NB4 (cell line): Measurements from ENCODE around the gene LIN28B.

Experiments used
- DNase-seq: peaks from one replicate; pipeline ENCODE4 v3.0.0; 2010; ENCODE audit warnings: low read depth
- H3K4me3 ChIP-seq: one replicate; pipeline ENCODE4 v1.5.1; 2011; ENCODE audit warnings: mild to moderate bottlenecking, low read depth, low read length, moderate library complexity
- CTCF ChIP-seq: IDR thresholded peaks from one replicate; pipeline ENCODE4 v1.5.1; 2012; ENCODE audit warnings: low read depth, low read length
- MYC ChIP-seq: IDR thresholded peaks from 2 replicates; pipeline ENCODE4 v1.6.1; 2011; ENCODE audit warnings: low read depth, low read length
- POLR2A ChIP-seq: IDR thresholded peaks from 2 replicates; pipeline ENCODE4 v1.6.1; 2011; ENCODE audit warnings: mild to moderate bottlenecking; ENCODE audit not compliant: insufficient read length; ENCODE audit errors: extremely low read depth
- TF ChIP-seq, protein P1 (sequence below): IDR thresholded peaks from 2 replicates; pipeline ENCODE4 v1.6.1; 2011; ENCODE audit warnings: low read depth, low read length

Gene LIN28B

GRCh38 chr6:105113422-105113821 is 156.5 kb downstream of the LIN28B start:
- TF ChIP-seq POLR2A: no peak
- no peak for TF ChIP-seq MYC
- no peak for TF ChIP-seq CTCF
- TF ChIP-seq, protein P1, sequence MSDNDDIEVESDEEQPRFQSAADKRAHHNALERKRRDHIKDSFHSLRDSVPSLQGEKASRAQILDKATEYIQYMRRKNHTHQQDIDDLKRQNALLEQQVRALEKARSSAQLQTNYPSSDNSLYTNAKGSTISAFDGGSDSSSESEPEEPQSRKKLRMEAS: no peak
- no peak overlapping the region for H3K4me3 ChIP-seq
- no peak for DNase-seq

DNA sequence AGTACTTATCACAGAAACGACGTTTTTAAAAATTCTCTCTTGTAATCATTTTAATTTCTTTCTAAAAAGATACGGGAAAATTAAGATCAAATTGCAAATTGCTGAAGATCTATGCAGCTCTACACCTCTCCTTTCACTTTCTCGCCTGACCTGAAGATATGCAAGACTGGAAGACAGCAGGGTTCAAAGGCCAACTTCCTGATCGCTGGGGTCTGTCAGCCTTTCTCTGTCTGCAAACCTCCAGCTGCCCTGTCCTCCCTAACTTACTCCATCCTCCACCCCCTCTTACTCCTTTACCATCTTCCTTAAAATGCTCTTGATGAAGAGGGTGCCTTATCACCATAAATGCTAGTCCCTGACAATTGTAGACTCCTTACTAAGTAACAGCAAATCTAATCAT is 159.2 kb downstream of the LIN28B start:
- no peak for DNase-seq
- no peak overlapping the region for H3K4me3 ChIP-seq
- TF ChIP-seq MYC: no peak
- TF ChIP-seq POLR2A: no peak

DNA sequence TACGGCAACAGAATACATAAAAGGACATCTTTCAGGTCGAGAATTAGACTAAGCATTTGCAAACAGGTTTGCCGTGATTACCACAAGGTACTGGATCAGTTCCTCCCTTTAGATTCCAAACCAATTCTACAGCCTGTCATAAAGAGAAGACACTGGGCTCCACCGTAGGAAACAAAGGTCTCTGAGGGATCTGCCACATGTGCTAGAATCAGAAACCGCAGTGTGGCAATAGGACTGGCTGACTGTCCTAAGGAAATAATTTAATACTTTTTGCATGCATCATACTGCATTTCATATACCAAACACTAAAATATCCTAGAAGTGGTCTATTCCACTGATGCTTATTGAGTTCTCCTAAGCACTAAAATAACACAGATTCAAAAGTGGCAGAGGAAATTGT is 163.7 kb downstream of the LIN28B start:
- DNase-seq: no peak
- TF ChIP-seq CTCF (no peak), MYC (no peak), POLR2A (no peak)
- TF ChIP-seq, protein P1: no peak

DNA sequence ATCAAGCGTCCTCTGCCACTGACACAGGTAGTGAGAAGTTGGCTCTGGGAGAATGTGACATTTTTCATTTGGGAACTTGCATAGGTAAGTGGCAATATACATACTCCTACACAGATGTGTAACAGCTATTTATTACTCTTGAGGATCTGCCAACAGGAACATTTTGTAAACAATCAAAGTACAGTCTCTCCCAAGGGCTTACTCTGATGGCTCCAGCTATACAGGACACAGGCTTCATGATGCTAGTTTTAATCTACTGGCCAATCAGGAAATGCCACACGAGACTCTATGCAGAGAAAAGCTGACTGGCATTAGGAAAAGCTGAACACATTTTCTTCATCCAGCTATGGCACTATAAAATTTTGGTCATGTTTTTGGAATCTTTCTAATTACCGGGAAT is 165.1 kb downstream of the LIN28B start:
- no peak for TF ChIP-seq POLR2A
- TF ChIP-seq CTCF: no peak
- no peak for DNase-seq
- H3K4me3 ChIP-seq: no peak overlapping the region

More for the DNA sequence above, 163.7 kb downstream of the LIN28B start:
- H3K4me3 ChIP-seq: no peak overlapping the region

GRCh38 chr6:105122717-105123116 is 165.8 kb downstream of the LIN28B start:
- DNase-seq: no peak
- TF ChIP-seq, protein P1: no peak
- TF ChIP-seq POLR2A (no peak), CTCF (no peak)
- no peak overlapping the region for H3K4me3 ChIP-seq
